ENCODE measurements around the gene ESPN.

GRCh38 chr1:6473156-6473555 lies 48.6 kb downstream of the ESPN start:
- TF ChIP-seq POLR2AphosphoS5 (IDR thresholded peaks at IDR 0.05) (no peak), CTCF (IDR thresholded peaks at IDR 0.05 in 8 of 11, conservative IDR thresholded peaks at IDR 0.05 in 3 of 11) (no peak), POLR2A (IDR thresholded peaks at IDR 0.05) (no peak)

All from spleen (tissue), 7 donors.